PC-3 (cell line): ENCODE data around the gene PACRG.

Source experiments
- EZH2phosphoT487 ChIP-seq: fragments of 300-600 bp; sonication (generic); IDR thresholded peaks from 2 replicates; pipeline ENCODE4 v1.6.1; 2018; ENCODE audit warnings: mild to moderate bottlenecking, antibody characterized with exemption, low read length, borderline replicate concordance
- TF ChIP-seq, protein P1 (sequence below): fragments of 300-600 bp; sonication (generic); conservative IDR thresholded peaks from 2 replicates; pipeline ENCODE4 v1.5.1; 2017; ENCODE audit warnings: antibody characterized with exemption, low read depth, mild to moderate bottlenecking, low read length

DNA sequence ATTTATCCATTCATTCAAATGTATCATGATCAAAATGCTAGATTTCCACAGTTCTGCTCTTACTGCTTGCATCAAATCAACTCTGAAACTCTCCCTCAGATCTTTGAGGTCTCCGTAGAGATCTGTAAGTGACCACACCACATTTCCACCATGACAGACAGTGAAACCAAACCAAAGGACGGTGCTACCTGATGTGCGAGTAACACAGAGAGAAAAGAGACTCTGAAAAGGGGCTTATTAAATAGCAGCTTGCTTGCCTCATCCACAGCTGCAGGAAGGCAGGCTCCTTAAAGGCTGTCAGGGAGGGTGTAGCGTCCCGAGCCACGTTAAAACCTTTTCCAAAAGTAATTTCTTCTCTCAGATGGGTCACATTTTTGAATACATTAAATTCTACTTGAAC, 335.8 kb downstream of the PACRG start:
- TF ChIP-seq, protein P1, sequence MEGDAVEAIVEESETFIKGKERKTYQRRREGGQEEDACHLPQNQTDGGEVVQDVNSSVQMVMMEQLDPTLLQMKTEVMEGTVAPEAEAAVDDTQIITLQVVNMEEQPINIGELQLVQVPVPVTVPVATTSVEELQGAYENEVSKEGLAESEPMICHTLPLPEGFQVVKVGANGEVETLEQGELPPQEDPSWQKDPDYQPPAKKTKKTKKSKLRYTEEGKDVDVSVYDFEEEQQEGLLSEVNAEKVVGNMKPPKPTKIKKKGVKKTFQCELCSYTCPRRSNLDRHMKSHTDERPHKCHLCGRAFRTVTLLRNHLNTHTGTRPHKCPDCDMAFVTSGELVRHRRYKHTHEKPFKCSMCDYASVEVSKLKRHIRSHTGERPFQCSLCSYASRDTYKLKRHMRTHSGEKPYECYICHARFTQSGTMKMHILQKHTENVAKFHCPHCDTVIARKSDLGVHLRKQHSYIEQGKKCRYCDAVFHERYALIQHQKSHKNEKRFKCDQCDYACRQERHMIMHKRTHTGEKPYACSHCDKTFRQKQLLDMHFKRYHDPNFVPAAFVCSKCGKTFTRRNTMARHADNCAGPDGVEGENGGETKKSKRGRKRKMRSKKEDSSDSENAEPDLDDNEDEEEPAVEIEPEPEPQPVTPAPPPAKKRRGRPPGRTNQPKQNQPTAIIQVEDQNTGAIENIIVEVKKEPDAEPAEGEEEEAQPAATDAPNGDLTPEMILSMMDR: no peak
- TF ChIP-seq EZH2phosphoT487: no peak
